H1 (cell line): ENCODE results near the gene NRP2. TPM values are rescaled to one million over a fixed set of nuclear protein-coding genes. Genes with fewer than 3 reads are reported as not detected.

ENCODE experiments used
- CTCF ChIA-PET: fragments of 300-600 bp; sonication (Branson Sonifier 250); formaldehyde crosslinking; loops from one replicate; lab custom pipeline; 2021; ENCODE audit not compliant: partially characterized antibody; lab: Charles Lee
- POLR2A ChIA-PET: fragments of 300-600 bp; sonication (Branson Sonifier 250); formaldehyde crosslinking; loops from one replicate; lab custom pipeline; 2021; ENCODE audit warnings: inconsistent platforms; ENCODE audit not compliant: partially characterized antibody; lab: Charles Lee
- DNase-seq, 2 experiments: peaks; one replicate each; pipeline versions ENCODE4 v3.0.0 to v3.0.0-alpha.2; 2010 to 2022; ENCODE audit warnings: low spot score in 2 of 2, low read depth in 1 of 2, mixed read lengths in 1 of 2
- FAIRE-seq: peaks from 2 replicates; lab custom pipeline; 2011; peaks lifted over from hg19 to GRCh38; lab: Jason Lieb, UNC
- H2AFZ ChIP-seq: 2 replicates; pipeline ENCODE4 v1.8.1; 2012; ENCODE audit warnings: low read length, inconsistent platforms
- H2AK5ac ChIP-seq: 2 replicates; pipeline ENCODE4 v1.6.1; 2013; ENCODE audit warnings: low read depth, low read length
- H2BK120ac ChIP-seq: replicated peaks from 2 replicates; pipeline ENCODE3; 2013; ENCODE audit warnings: low read depth, low read length, inconsistent platforms
- H2BK12ac ChIP-seq: 2 replicates; pipeline ENCODE4 v1.6.1; 2013; ENCODE audit warnings: low read depth, low read length
- H2BK15ac ChIP-seq: 2 replicates; pipeline ENCODE4 v1.6.1; 2013; ENCODE audit warnings: low read length
- H2BK20ac ChIP-seq: 2 replicates; pipeline ENCODE4 v1.6.1; 2013; ENCODE audit warnings: low read length
- H2BK5ac ChIP-seq: 2 replicates; pipeline ENCODE4 v1.6.1; 2013; ENCODE audit warnings: low read depth, low read length
- H3K14ac ChIP-seq: 2 replicates; pipeline ENCODE4 v1.6.1; 2013; ENCODE audit warnings: inconsistent platforms; ENCODE audit not compliant: insufficient read length
- H3K18ac ChIP-seq: 2 replicates; pipeline ENCODE4 v1.6.1; 2013; ENCODE audit warnings: low read length; ENCODE audit errors: extremely low read depth
- H3K23ac ChIP-seq: 2 replicates; pipeline ENCODE4 v1.6.1; 2013; ENCODE audit warnings: inconsistent platforms; ENCODE audit not compliant: insufficient read length
- H3K23me2 ChIP-seq: 2 replicates; pipeline ENCODE4 v1.6.1; 2013; ENCODE audit warnings: low read depth, low read length
- H3K27ac ChIP-seq: 2 replicates; pipeline ENCODE4 v1.6.1; 2011; ENCODE audit warnings: low read depth, low read length, inconsistent platforms
- H3K27me3 ChIP-seq, 4 experiments: replicated peaks in 1 of 4; 1 replicate in 1 of 4; 2 replicates in 3 of 4; pipeline versions ENCODE4 v1.6.1 to v1.8.1; 2011 to 2013; ENCODE audit warnings: low read length in 3 of 4, mild to moderate bottlenecking in 3 of 4, inconsistent platforms in 2 of 4, mixed read lengths in 2 of 4, moderate library complexity in 1 of 4; ENCODE audit not compliant: control insufficient read depth in 3 of 4, insufficient read depth in 3 of 4; ENCODE audit errors: extremely low read depth in 1 of 4
- H3K36me3 ChIP-seq, 4 experiments: 2 replicates each; pipeline versions ENCODE4 v1.6.1 to v1.8.1; 2011 to 2013; ENCODE audit warnings: mild to moderate bottlenecking in 4 of 4, low read length in 3 of 4, moderate library complexity in 2 of 4, control low read depth in 1 of 4, inconsistent platforms in 1 of 4; ENCODE audit not compliant: insufficient read depth in 4 of 4, control insufficient read depth in 2 of 4
- H3K4ac ChIP-seq: replicated peaks from 2 replicates; pipeline ENCODE3; 2013; ENCODE audit warnings: low read length, low read depth, mixed read lengths, inconsistent platforms; ENCODE audit not compliant: insufficient read length
- H3K4me1 ChIP-seq, 4 experiments: replicated peaks in 1 of 4; 1 replicate in 1 of 4; 2 replicates in 3 of 4; pipeline versions ENCODE4 v1.6.1 to v1.8.1; 2011 to 2013; ENCODE audit warnings: low read length in 3 of 4, inconsistent platforms in 2 of 4, mixed read lengths in 1 of 4; ENCODE audit not compliant: insufficient read depth in 4 of 4, control insufficient read depth in 3 of 4
- H3K4me2 ChIP-seq, 2 experiments: 2 replicates each; pipeline versions ENCODE4 v1.6.1 to v1.8.1; 2011 to 2013; ENCODE audit warnings: low read depth in 2 of 2, low read length in 2 of 2, control low read depth in 1 of 2, inconsistent platforms in 1 of 2, mild to moderate bottlenecking in 1 of 2; ENCODE audit not compliant: insufficient read depth in 1 of 2
- H3K4me3 ChIP-seq, 4 experiments: fragments of 200-600, 300-600 bp in 1 of 4; sonication (generic), shearing (Covaris generic), sonication (Bioruptor Twin) in 1 of 4; 2 replicates each; pipeline versions ENCODE4 v1.5.1 to v1.8.1; 2011 to 2016; ENCODE audit warnings: low read length in 4 of 4, low read depth in 3 of 4, control low read depth in 2 of 4, inconsistent platforms in 2 of 4, mild to moderate bottlenecking in 2 of 4, mixed read lengths in 1 of 4, moderate library complexity in 1 of 4; ENCODE audit not compliant: insufficient read depth in 2 of 4; ENCODE audit errors: extremely low read depth in 1 of 4
- H3K56ac ChIP-seq: replicated peaks from 2 replicates; pipeline ENCODE3; 2013; ENCODE audit warnings: low read depth, mild to moderate bottlenecking, mixed read lengths, low read length, inconsistent platforms; ENCODE audit not compliant: insufficient read length
- H3K79me1 ChIP-seq: 2 replicates; pipeline ENCODE4 v1.6.1; 2013; ENCODE audit warnings: low read depth, low read length, control low read depth
- H3K79me2 ChIP-seq, 2 experiments: 2 replicates each; pipeline versions ENCODE4 v1.6.1 to v1.8.1; 2012 to 2013; ENCODE audit warnings: low read length in 2 of 2, mild to moderate bottlenecking in 2 of 2, inconsistent platforms in 1 of 2; ENCODE audit not compliant: insufficient read depth in 2 of 2, control insufficient read depth in 1 of 2
- H3K9ac ChIP-seq, 4 experiments: replicated peaks in 1 of 4; 1 replicate in 1 of 4; 2 replicates in 3 of 4; pipeline versions ENCODE4 v1.6.1 to v1.8.1; 2011 to 2013; ENCODE audit warnings: low read depth in 3 of 4, low read length in 3 of 4, control low read depth in 2 of 4, mild to moderate bottlenecking in 2 of 4, moderate library complexity in 2 of 4, inconsistent platforms in 1 of 4; ENCODE audit errors: extremely low read depth in 1 of 4
- H3K9me3 ChIP-seq, 2 experiments: 2 replicates each; pipeline versions ENCODE4 v1.6.1 to v1.8.1; 2012 to 2013; ENCODE audit warnings: mild to moderate bottlenecking in 2 of 2, moderate library complexity in 2 of 2, control low read depth in 1 of 2, inconsistent platforms in 1 of 2, low read depth in 1 of 2, low read length in 1 of 2, mixed read lengths in 1 of 2; ENCODE audit not compliant: insufficient read depth in 2 of 2
- H4K20me1 ChIP-seq, 2 experiments: replicated peaks in 1 of 2; 2 replicates each; pipeline versions ENCODE3 to v1.8.1; 2011 to 2013; ENCODE audit warnings: inconsistent platforms in 2 of 2, low read length in 2 of 2, mild to moderate bottlenecking in 1 of 2; ENCODE audit not compliant: insufficient read depth in 2 of 2, control insufficient read depth in 1 of 2
- H4K5ac ChIP-seq: 2 replicates; pipeline ENCODE4 v1.6.1; 2013; ENCODE audit warnings: low read length, low read depth, mixed read lengths, inconsistent platforms; ENCODE audit not compliant: insufficient read length
- H4K8ac ChIP-seq: 2 replicates; pipeline ENCODE4 v1.8.0; 2013; ENCODE audit warnings: mild to moderate bottlenecking, moderate library complexity, low read length, inconsistent platforms; ENCODE audit not compliant: insufficient read depth; ENCODE audit errors: extremely low read depth
- H4K91ac ChIP-seq: replicated peaks from 2 replicates; pipeline ENCODE3; 2013; ENCODE audit warnings: low read length, mixed read lengths, inconsistent platforms; ENCODE audit not compliant: insufficient read length
- ATF3 ChIP-seq: IDR thresholded peaks from 2 replicates; pipeline ENCODE4 v1.6.1; 2011; ENCODE audit warnings: low read depth, mild to moderate bottlenecking, low read length; ENCODE audit not compliant: insufficient read depth
- CTBP2 ChIP-seq: IDR thresholded peaks from 2 replicates; pipeline ENCODE4 v1.7.0; 2011; ENCODE audit warnings: borderline replicate concordance, mild to moderate bottlenecking, moderate library complexity, mixed read lengths, low read length; ENCODE audit not compliant: insufficient read depth, insufficient read length
- CTCF ChIP-seq, 3 experiments: IDR thresholded peaks; 1 replicate in 2 of 3; 2 replicates in 1 of 3; pipeline versions ENCODE4 v1.5.1 to v1.6.1; 2011; ENCODE audit warnings: low read length in 3 of 3, mild to moderate bottlenecking in 3 of 3, inconsistent platforms in 2 of 3, low read depth in 1 of 3, moderate library complexity in 1 of 3; ENCODE audit not compliant: insufficient read depth in 1 of 3; ENCODE audit errors: control extremely low read depth in 1 of 3
- EP300 ChIP-seq, 2 experiments: IDR thresholded peaks; 1 replicate in 1 of 2; 2 replicates in 1 of 2; pipeline ENCODE4 v1.6.1; 2011 to 2012; ENCODE audit warnings: low read depth in 2 of 2, low read length in 2 of 2, mild to moderate bottlenecking in 2 of 2, borderline replicate concordance in 1 of 2, inconsistent platforms in 1 of 2, moderate library complexity in 1 of 2
- EZH2 ChIP-seq: fragments of 200-600 bp; sonication (generic); IDR thresholded peaks from 2 replicates; pipeline ENCODE4 v1.7.1; 2012; ENCODE audit warnings: low read depth, mild to moderate bottlenecking, moderate library complexity, low read length, inconsistent platforms; ENCODE audit not compliant: severe bottlenecking
- PHF8 ChIP-seq: fragments of 200-600 bp; sonication (generic); conservative IDR thresholded peaks from 2 replicates; pipeline ENCODE4 v1.7.1; 2012; ENCODE audit warnings: low read depth, mild to moderate bottlenecking, inconsistent platforms, low read length, moderate library complexity
- RAD21 ChIP-seq, 2 experiments: IDR thresholded peaks in 1 of 2; conservative IDR thresholded peaks in 1 of 2; 2 replicates each; pipeline ENCODE4 v1.6.1; 2011; ENCODE audit warnings: low read depth in 2 of 2, low read length in 2 of 2, improper control_type of control experiment in 1 of 2, inconsistent platforms in 1 of 2, mild to moderate bottlenecking in 1 of 2, moderate library complexity in 1 of 2
- SP2 ChIP-seq: IDR thresholded peaks from 2 replicates; pipeline ENCODE4 v1.6.1; 2012; ENCODE audit warnings: mild to moderate bottlenecking, low read length, inconsistent platforms
- TAF7 ChIP-seq: optimal IDR thresholded peaks from 2 replicates; pipeline ENCODE3; 2011; ENCODE audit warnings: low read depth, mild to moderate bottlenecking, inconsistent platforms, low read length, moderate library complexity, borderline replicate concordance
- WGBS, 2 experiments: shearing (Covaris generic) in 1 of 2; methylation state at CpG; one replicate each; pipeline versions ENCODE4 v1.1.6 to v1.1.7; 2013 to 2015; ENCODE audit warnings: low lambda C conversion rate in 2 of 2, mixed read lengths in 2 of 2, inconsistent platforms in 1 of 2, low coverage in 1 of 2, missing lambda C conversion rate in 1 of 2; ENCODE audit not compliant: insufficient replicate concordance in 2 of 2, insufficient coverage in 1 of 2, insufficient read length in 1 of 2; ENCODE audit errors: extremely low coverage in 1 of 2, missing lambda C conversion rate in 1 of 2; 5-methylcytosine and 5-hydroxymethylcytosine counted together
- polyA plus RNA-seq, 7 experiments: library from polyadenylated mRNA; depleted of rRNA in 3 of 7; stranded (reverse) in 5 of 7; unstranded in 2 of 7; fragments of >200 nt in 5 of 7; fragments of 200-250 nt in 2 of 7; gene quantifications; 1 replicate in 5 of 7; 2 replicates in 1 of 7; 4 replicates in 1 of 7; pipeline versions ENCODE4 v1.2.1 to v1.2.3, GENCODE V29; 2011 to 2013; ENCODE audit warnings: missing spikeins in 2 of 7, mixed read lengths in 2 of 7
- total RNA-seq: library from RNA; stranded (reverse); fragmentation: NEBNext Ultra II Directional; extraction: Animal tissue kit (Norgen Biotek cat#: 25700); gene quantifications from 2 replicates; pipeline ENCODE4 v1.2.1, GENCODE V29; 2021

NRP2 gene
- total and polyA plus RNA-seq, 2 of the 8 experiments (the other 6 are each of a cell fraction or from before 2014, with no cell fraction given) = 32.0 to 37.8 TPM

- Histone ChIP-seq H3K23ac (no peak overlapping the region), H3K9me3 (no peaks in the 10 kb centered on the region), H3K14ac (no peak overlapping the region), H2BK5ac (no peak overlapping the region), H3K23me2 (peaks cover 7% of the 10 kb centered on the region), H4K5ac (no peak overlapping the region), H3K79me1 (no peaks in the 10 kb centered on the region), H3K9ac (no peak overlapping the region), H3K4me3 (no peak overlapping the region), H3K56ac (no peak overlapping the region), H3K27me3 (no peaks in the 10 kb centered on the region), H2BK20ac (no peak overlapping the region), H3K18ac (no peak overlapping the region), H3K4ac (no peak overlapping the region), H2BK12ac (no peak overlapping the region), H3K79me2 (no peaks in the 10 kb centered on the region), H4K8ac (no peak overlapping the region; the same call in 1 of the 2 replicates), H3K4me2 (no peak overlapping the region), H4K91ac (no peak overlapping the region), H3K4me1 (peaks cover under 1 to 13% (median 8%) of the 10 kb centered on the region in 4 experiments), H2AK5ac (no peak overlapping the region), H3K27ac (no peak overlapping the region), H4K20me1 (no peaks in the 10 kb centered on the region), H2BK15ac (0 out of 2 replicates have a peak overlapping the region, but pooled peaks have one; percentile 75), H2AFZ (no peak overlapping the region), H3K36me3 (peaks cover 3 to 14% (median 12%) of the 10 kb centered on the region in 4 experiments; a peak in 6 of 8 replicates), H2BK120ac (no peak overlapping the region)
- POLR2A ChIA-PET = interaction anchor here (1.2 kb wide), 1 partner anchor 17 kb away, joined by 3 read pairs; no protein-coding TSS in a partner anchor
- FAIRE-seq (no peak), DNase-seq (no peak)
- WGBS, 2 experiments = 91% methylated on average over 7 of the region's 7 CpGs; no CpG with 5 or more reads in 1 of the 2 experiments
- CTCF ChIA-PET = interaction anchor here (0.8 to 1.9 kb wide), 12 partner anchors 8 to 157 kb away, joined by 3 to 9 read pairs (median 4); no protein-coding TSS in a partner anchor
- TF ChIP-seq CTCF (IDR thresholded peaks at IDR 0.05; ENCODE audit: control extremely low read depth in 1 of 3, insufficient read depth in 1 of 3, low read depth in 1 of 3, low read length in 3 of 3) (no peak), PHF8 (no peak), ATF3 (no peak), EP300 (IDR thresholded peaks at IDR 0.05; ENCODE audit: borderline replicate concordance in 1 of 2, low read depth in 2 of 2, low read length in 2 of 2) (no peak), TAF7 (no peak), EZH2 (no peak), CTBP2 (no peak), RAD21 (IDR thresholded peaks at IDR 0.05 in 1 of 2, conservative IDR thresholded peaks at IDR 0.05 in 1 of 2; ENCODE audit: low read depth in 2 of 2, low read length in 2 of 2) (no peak), SP2 (no peak)
Measured at GRCh38 chr2:205768341-205768740, 86.0 kb downstream of the NRP2 start.
